HT-29 (cell line): ENCODE results near the gene EMC8. TPM values are rescaled to one million over a fixed set of nuclear protein-coding genes. Genes with fewer than 3 reads are reported as not detected.
"Not testable (repeated sequence)": the region's sequence is repeated elsewhere in the genome, so short reads cannot be mapped to it uniquely, and the experiment has no call there.

ENCODE experiments used
- DNase-seq: peaks from one replicate; pipeline ENCODE4 v3.0.0-alpha.2; 2015; ENCODE audit warnings: low spot score
- total RNA-seq: library from RNA; depleted of rRNA; stranded (reverse); fragments of >200 nt; shearing (Covaris generic); gene quantifications from 2 replicates; pipeline ENCODE4 v1.2.3, GENCODE V29; 2014

The EMC8 gene
- total RNA-seq, 1 experiment from 2014 or later = 98.2 TPM

GRCh38 chr16:85812811-85813700 is 13.7 kb upstream of the EMC8 start:
- DNase-seq = no peak

DNA sequence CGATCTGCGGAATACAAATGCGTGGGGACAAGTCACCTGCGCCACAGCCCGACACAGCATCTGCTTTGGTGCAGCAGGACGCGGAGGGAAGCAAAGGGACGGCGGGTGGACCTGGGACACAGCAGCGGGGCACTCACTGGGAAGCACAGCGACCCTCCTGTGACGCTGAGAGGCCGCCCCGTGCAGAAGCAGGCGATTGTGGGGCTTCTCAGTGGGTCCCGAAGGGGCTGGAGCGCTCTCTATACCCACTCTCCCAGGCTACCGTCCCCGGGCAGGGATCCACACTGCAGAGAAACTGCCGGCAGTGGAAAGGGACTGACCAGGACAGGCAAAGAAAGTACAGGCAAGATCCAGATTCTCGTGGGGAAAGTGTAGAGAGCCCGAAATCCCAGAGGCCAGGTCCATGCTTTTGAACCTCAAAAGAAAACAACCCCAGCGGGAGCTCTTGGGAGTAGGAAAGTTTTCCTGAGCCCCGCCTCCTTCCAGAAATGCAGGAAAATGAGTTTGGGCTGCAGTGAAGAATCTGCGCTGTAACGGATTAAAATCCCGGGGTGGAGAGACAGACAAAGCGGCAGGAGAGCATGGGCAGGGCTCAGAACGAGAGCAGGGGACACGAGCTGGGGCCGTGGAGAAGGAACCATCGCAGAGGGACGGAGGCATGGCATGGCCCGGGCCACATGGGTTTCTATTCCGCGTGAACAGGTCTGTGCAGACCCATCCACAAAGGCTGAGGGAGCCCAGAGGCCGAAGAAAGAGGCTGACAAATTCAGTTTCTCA is 12.9 kb upstream of the EMC8 start:
- no peak for DNase-seq

DNA sequence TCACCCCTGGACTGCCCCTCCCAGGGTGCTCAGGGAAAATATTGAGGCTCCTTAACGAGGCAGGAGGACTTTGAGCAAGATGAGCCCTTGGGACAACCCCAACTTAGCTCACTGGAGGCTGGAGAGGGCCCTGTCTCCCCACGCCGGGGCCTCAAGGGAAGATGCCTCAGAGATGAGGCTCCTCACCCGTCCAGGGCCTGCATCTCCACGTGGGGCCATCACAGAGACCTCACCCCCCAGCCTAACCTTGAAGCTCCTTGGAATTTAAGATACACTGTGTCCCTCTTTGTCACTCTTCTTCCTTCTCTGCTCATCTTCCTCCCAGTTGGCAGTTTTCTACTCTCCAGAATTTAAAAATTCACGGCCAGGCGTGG is 11.4 kb upstream of the EMC8 start:
- no peak for DNase-seq

- no peak for DNase-seq
Measured at GRCh38 chr16:85810097-85810741, 10.9 kb upstream of the EMC8 start.

GRCh38 chr16:85809645-85810044 is 10.3 kb upstream of the EMC8 start:
- DNase-seq = no peak

DNA sequence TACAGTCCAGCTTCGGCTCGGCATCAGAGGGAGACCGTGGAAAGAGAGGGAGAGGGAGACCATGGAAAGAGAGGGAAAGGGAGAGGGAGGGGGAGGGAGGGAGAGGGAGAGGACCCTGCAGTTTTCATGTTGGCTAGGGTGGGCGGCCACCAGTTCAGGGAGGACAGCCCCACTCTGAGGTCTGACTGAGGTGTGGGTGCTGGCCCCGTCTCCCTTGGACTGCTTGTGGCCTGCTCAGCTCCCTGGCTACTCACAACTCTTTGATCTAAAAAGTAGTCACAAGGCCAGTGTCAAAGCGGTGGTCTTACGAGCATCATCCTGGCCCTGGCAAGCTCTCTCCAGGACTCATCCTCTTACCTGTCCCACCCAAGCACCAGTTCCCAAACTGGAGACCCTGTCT is 9.6 kb upstream of the EMC8 start:
- DNase-seq = no peak

- not testable (repeated sequence) for DNase-seq
Measured at GRCh38 chr16:85808104-85808503, 8.8 kb upstream of the EMC8 start.

DNA sequence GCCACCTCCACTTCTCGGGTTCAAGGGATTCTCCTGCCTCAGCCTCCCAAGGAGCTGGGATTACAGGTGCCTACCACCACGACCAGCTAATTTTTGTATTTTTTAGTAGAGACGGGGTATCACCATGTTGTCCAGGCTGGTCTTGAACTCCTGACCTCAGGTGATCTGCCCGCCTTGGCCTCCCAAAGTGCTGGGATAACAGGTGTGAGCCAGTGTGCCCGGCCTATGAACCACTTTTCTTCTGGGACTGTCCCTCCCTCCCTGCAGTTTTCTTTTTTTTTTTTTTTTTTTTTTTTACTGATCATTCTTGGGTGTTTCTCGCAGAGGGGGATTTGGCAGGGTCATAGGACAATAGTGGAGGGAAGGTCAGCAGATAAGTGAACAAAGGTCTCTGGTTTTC is 8.0 kb upstream of the EMC8 start:
- DNase-seq = not testable (repeated sequence)

GRCh38 chr16:85806539-85806938 is 7.2 kb upstream of the EMC8 start:
- no peak for DNase-seq

- DNase-seq = no peak
Measured at GRCh38 chr16:85805442-85806045, 6.2 kb upstream of the EMC8 start.

DNA sequence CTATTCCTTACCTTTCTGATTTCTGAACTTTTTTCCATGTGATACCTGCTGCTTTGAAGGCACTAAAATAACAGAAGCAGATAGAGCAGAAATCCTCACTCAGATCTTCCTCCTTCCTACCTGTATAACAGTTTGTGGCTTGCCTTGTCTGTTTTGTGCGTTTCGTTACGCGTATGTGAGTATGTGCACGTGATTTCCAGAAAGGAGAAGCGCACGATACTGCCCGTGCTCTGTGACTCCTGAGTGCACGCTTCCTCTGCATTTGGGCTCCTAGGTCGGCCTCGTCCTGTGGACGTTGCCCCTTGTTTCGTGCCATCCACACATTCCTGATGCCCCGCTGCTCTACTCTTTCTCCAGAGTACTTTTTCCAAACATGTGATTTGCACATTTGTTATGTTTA is 4.2 kb upstream of the EMC8 start:
- no peak for DNase-seq

DNA sequence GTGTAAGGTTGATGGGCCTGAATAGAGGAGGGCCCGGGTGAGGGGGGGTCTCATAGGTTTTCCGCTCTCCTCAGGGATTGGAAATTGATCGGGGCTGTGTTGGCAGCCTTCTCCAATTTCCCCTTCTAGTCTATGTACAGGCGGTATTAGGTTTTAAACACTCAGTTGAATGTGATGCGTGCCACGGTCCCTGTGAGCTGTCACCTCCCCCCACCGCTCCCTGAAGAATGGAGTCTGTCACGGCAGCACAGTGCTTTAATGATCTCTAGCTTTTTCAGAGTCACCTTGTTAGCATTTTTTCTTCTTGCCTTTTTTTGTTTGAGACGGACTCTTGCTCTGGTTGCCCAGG is 951 bp upstream of the EMC8 start:
- DNase-seq = no peak

DNA sequence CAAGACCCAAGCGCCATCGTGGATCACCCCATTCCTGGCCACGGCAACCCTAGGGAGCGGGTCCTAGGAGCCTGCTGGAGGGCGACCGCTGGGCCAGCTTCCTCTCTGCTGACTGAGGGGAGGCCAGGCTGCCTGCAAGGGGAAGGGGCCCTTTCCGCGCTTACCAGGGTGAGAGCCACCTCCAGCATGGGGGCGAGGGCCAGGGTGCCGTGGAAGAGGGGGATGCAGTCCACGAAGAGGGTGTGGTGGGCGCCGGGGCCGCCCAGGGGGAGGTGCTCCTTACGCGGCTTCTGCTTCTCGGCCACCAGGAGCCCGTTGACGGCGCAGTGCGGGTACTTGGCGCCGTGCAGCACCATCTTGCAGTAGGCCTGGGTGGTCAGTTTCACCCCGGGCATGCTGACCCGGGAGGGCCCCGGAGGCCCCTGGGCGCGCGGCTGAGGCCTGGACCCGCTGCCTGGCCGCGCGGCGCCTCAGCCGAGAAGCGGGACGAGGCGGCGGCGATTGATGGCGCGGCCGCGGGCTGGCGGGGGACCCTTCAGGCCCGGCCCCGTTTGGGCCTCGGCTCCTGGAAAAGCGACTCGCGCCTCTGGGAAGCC is 345 bp downstream of the EMC8 start:
- DNase-seq = peak; percentile 23

GRCh38 chr16:85798283-85798776 is 1.0 kb downstream of the EMC8 start:
- DNase-seq = peak; percentile 19

DNA sequence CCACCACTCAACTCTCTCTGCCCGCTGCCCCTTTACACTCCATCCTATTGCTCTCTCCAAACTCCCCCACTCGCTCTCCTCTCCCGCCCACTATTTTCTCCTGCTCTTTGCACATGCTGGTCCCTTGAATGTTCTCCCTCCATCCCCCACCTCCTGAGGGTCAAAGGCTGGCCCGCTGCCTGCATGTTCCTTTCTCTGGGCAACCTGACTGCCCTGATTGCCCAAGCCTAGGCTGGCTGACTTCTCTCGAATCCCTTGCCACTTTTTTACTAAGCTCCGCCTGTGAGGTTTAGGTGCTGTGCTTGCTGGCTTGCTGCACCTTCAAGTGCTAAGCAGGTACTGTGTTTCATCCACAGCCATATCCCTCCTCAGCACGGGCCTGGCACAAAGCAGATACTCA is 2.7 kb downstream of the EMC8 start:
- DNase-seq = no peak

GRCh38 chr16:85796152-85796551 is 3.2 kb downstream of the EMC8 start:
- DNase-seq = no peak

DNA sequence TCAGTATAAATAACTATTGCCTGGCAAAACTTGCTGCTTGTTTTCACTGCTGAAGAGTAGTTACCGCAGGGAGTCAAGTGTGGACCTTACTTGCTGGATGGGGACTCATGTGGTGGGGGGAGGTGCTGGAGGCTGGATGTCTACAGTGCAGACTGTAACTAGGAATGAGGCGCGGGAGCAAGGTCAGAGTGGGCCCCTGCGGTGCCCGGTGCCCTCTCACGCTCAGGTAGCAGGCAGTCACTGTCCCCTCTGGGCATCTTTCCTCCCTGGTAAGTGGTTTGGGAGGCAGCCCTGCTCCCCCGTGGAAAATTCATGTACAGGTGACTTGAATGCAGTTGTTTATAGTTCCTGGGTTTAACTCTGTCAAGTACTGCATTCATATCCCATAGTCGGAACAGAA is 4.6 kb downstream of the EMC8 start:
- DNase-seq = no peak

DNA sequence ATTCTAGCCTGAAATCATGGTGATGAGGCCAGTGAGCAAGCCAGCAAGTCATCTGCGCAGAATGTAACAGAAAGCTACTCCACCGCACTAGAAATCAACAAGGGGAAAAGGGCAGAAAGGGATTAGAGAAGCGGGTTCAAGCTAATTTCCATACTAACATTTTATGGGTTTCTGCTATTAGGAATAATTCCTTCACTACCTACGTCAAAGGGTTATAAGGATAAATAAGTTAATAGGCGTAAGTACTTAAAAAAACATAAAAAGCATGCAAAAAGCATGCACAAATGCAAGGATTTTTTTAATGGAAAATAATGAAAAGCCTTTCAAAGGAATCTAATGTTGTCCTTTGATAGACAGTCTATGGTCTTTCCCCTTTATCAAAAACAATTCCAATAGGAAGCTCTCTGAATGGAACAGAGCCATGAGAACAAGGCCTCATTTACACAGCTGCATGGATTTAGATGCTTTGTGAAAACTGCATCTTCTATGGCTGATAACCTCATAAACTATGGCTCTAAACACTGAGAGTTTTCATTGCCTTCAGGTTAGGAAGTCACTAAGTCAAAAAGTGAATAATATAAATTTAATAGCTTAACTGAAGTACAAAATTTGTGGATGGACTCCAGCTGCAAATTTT is 5.6 kb downstream of the EMC8 start:
- DNase-seq = no peak

DNA sequence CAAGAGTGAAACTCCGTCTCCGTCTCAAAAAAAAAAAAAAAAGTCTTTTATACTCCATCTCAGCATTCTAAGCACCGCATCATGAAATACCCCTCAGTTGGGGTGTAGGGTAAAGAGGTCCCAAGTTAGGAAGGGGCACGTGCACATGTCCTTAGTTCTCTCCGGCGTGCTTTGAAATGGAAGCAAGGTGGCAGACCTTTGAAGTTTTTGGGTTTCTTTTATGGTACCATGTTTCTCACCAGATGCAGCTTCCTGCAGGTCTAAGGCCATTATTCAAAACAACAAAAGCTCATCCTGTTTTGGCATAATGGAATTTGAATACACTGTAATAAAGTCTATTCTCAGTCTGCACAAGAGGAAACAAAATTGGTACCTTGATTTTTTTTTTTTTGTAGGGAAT is 9.6 kb downstream of the EMC8 start:
- no peak for DNase-seq

- DNase-seq = no peak
Measured at GRCh38 chr16:85788819-85789218, 10.5 kb downstream of the EMC8 start.

- no peak for DNase-seq
Measured at GRCh38 chr16:85785927-85786326, 13.4 kb downstream of the EMC8 start.
